GM12801 (cell line): ENCODE results near the gene TMTC2.

Experiments
- CTCF ChIP-seq: IDR thresholded peaks from one replicate; pipeline ENCODE4 v1.5.1; 2011; ENCODE audit warnings: control low read depth; ENCODE audit not compliant: insufficient read length; ENCODE audit errors: extremely low read depth

TMTC2 gene

GRCh38 chr12:82930301-82930700 is 243.6 kb downstream of the TMTC2 start:
- no peak for TF ChIP-seq CTCF

- no peak for TF ChIP-seq CTCF
Observed at GRCh38 chr12:82931349-82932116, 244.8 kb downstream of the TMTC2 start.

GRCh38 chr12:82937151-82937550 is 250.4 kb downstream of the TMTC2 start:
- no peak for TF ChIP-seq CTCF

- no peak for TF ChIP-seq CTCF
Observed at GRCh38 chr12:82942521-82942920, 255.8 kb downstream of the TMTC2 start.

- no peak for TF ChIP-seq CTCF
Observed at GRCh38 chr12:82942991-82943401, 256.3 kb downstream of the TMTC2 start.

- TF ChIP-seq CTCF, result no peak
Observed at GRCh38 chr12:82948491-82948890, 261.8 kb downstream of the TMTC2 start.

- TF ChIP-seq CTCF, result no peak
Observed at GRCh38 chr12:82950356-82950755, 263.6 kb downstream of the TMTC2 start.

GRCh38 chr12:82952946-82953345 is 266.2 kb downstream of the TMTC2 start:
- no peak for TF ChIP-seq CTCF
